Stimulated activated CD4-positive, alpha-beta T cell treated with anti-CD3 and anti-CD28 coated beads, TNF-alpha, amount 100 ng/mL, for 4 hours (primary cell): ENCODE data around the gene HHEX.
A peak's percentile ranks its signal among the peaks of the same experiment; 100 is the strongest.
"Not testable (repeated sequence)": the region's sequence is repeated elsewhere in the genome, so short reads cannot be mapped to it uniquely, and the experiment has no call there.

Source experiments
- DNase-seq, 3 experiments: peaks; one replicate each; pipeline ENCODE4 v3.0.0-alpha.2; 2020; ENCODE audit warnings: low read depth in 3 of 3

Gene HHEX

GRCh38 chr10:92689663-92690210 lies at the start of gene HHEX:
Gene HHEX (plus strand): TSS chr10:92689955. CDS start chr10:92689987, 32 bp downstream.
- no peak for DNase-seq

GRCh38 chr10:92640107-92640506 lies 49.6 kb upstream of the HHEX start:
- no peak for DNase-seq

- no peak for DNase-seq
Measured at GRCh38 chr10:92641492-92641891, 48.3 kb upstream of the HHEX start.

- no peak for DNase-seq
Measured at GRCh38 chr10:92644921-92645320, 44.8 kb upstream of the HHEX start.

GRCh38 chr10:92650864-92651263 lies 38.9 kb upstream of the HHEX start:
- DNase-seq: not testable (repeated sequence)

- DNase-seq: no peak
Measured at GRCh38 chr10:92655426-92655825, 34.3 kb upstream of the HHEX start.

GRCh38 chr10:92656266-92656961 lies 33.3 kb upstream of the HHEX start:
- no peak for DNase-seq

- no peak for DNase-seq
Measured at GRCh38 chr10:92657024-92657423, 32.7 kb upstream of the HHEX start.

GRCh38 chr10:92662848-92663247 lies 26.9 kb upstream of the HHEX start:
- DNase-seq: no peak

- DNase-seq: no peak
Measured at GRCh38 chr10:92664322-92664721, 25.4 kb upstream of the HHEX start.

- no peak for DNase-seq
Measured at GRCh38 chr10:92667078-92667477, 22.7 kb upstream of the HHEX start.

GRCh38 chr10:92677708-92678107 lies 12.0 kb upstream of the HHEX start:
- DNase-seq: no peak

- DNase-seq: no peak
Measured at GRCh38 chr10:92678206-92678605, 11.5 kb upstream of the HHEX start.

- DNase-seq: no peak
Measured at GRCh38 chr10:92681306-92681834, 8.4 kb upstream of the HHEX start.

GRCh38 chr10:92688573-92688926 lies 1.2 kb upstream of the HHEX start:
- DNase-seq: no peak

- DNase-seq: no peak
Measured at GRCh38 chr10:92688927-92689662, 660 bp upstream of the HHEX start.

GRCh38 chr10:92690211-92690914 lies 608 bp downstream of the HHEX start:
- peak in 2 of 3 experiments; percentile 31 to 33 for DNase-seq

GRCh38 chr10:92690915-92691590 lies 1.3 kb downstream of the HHEX start:
- DNase-seq: no peak

- DNase-seq: no peak
Measured at GRCh38 chr10:92691591-92692079, 1.9 kb downstream of the HHEX start.

- DNase-seq: no peak
Measured at GRCh38 chr10:92692080-92692671, 2.4 kb downstream of the HHEX start.
